RPMI7951 (cell line): ENCODE results near the gene LMF1. TPM values are rescaled to one million over a fixed set of nuclear protein-coding genes. Genes with fewer than 3 reads are reported as not detected.

Experiments used
- DNase-seq: peaks from one replicate; pipeline ENCODE4 v3.0.0-alpha.2; 2012; ENCODE audit warnings: low read depth
- total RNA-seq: library from RNA; depleted of rRNA; stranded (reverse); fragments of >200 nt; shearing (Covaris generic); gene quantifications from 2 replicates; pipeline ENCODE4 v1.2.3, GENCODE V29; 2014; rRNA removed

LMF1 gene
- total RNA-seq, 1 experiment from 2014 or later = 16.0 TPM

- no peak for DNase-seq
These were observed 156.8 kb downstream of the LMF1 start for GRCh38 chr16:813916-814412.

DNA sequence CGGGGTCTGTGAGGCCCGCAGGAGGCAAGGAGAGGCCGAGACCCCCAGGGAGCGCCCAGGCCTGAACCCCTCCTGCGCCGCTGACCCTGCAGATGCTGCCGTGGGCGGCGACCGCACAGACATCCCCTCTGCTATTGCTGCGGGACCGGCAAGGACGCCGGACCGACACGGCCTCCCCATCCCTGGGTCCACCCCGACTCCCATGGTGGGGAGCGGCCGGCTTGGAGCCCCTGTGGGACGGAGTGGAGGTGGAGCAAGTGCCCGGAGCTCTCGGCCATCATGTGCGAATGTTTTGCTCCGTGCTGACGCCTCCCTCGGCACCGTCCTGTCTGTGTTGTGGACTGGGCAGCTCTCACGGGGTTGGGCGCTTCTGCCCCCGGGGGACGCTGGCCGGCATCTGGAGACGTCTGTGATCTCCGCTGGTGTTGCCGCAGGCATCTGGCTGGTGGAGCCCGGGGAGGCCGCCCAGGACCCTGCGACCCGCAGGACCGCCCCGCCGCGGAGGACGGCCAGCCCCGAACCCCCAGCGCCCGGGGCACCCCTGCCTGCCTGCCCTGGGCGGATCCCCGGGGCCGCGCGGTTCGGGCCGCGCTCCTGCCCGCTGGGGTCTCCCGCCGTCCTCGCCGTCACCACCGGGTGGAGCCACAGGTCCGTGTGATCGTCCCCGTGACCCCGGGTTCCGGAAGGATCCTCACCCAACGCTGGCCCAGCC is 157.4 kb downstream of the LMF1 start:
- peak; percentile 13 for DNase-seq

GRCh38 chr16:808085-808386 is 162.7 kb downstream of the LMF1 start:
- no peak for DNase-seq

DNA sequence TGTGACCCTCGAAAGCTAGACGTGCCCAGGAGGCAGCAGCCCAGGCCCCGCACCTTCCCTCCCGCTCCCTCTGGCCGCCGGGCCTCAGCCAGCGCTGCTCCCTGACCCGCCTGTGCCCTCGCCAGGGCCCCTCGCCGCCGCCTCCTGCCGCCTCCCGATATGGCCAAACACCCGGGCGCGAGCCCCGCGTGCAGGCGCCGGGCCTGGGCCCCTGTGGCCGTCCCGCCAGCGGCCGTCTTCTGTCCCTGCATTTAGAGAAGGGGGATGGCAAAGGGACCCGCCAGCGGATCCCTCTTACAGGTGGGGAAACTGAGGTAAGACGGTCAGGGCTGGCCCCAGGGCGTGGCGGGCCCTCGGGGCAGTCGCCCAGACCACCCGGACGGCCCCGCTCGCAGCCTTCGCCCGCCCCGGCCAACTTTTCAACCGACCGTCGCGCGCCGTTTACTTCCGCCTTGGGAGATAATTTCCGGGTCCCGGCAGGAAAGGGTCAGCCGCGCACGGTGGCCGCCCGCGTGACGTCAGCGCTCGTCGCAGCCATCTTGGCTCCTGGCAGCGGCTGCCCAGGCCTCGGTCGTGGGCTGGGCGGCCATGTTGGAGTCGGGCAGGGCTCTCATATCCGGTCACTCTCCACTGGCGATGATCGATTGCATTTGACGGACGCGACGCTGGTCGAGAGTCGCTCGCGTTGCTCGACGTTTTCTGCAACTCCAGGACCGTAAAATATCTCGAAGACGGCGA is 163.3 kb downstream of the LMF1 start:
- DNase-seq = peak; percentile 88

DNA sequence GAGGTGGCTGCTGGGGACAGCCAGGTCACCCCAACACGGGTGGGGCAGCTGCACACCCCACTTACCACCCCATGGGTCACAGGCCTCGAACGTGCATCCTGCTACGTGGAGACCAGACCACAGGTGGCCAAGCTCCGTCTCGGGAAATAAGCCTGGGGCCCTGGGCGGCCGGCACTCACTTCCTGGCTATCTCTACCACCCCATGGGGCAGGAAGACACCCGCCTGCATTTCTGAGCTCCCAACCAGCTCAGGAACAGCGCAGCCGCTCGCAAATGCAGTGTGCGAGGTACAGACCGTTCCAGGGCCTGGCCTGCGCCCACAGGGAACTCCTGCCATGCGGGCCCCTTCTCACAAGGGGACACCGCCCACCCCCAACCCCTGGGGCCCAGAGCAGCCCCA is 165.3 kb downstream of the LMF1 start:
- DNase-seq = no peak

GRCh38 chr16:804193-805048 is 166.4 kb downstream of the LMF1 start:
- DNase-seq = no peak

DNA sequence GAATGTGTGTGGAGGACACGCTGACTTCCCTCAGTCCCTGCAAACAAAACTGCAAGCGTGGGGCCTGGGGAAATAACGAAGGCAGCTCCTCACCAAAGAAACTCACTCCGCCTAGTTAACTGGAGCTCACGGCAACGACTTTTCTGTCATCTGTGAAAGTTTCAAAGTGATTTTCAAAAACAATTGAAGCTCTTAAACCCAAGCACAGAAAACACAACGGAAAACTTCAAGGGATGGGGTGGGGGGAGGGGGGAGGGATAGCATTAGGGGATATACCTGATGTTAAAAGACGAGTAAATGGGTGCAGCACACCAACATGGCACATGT is 167.1 kb downstream of the LMF1 start:
- DNase-seq = no peak

Other genes starting within 250 kb of the LMF1 start
- 18.0 and 26.3 TPM in 2 replicates for gene ANTKMT, start 249.8 kb downstream of the LMF1 start, total RNA-seq
- under 0.01 and 0.12 TPM in 2 replicates for gene CCDC78, start 244.5 kb downstream of the LMF1 start, total RNA-seq
- 3.3 and 4.0 TPM in 2 replicates for gene HAGHL, start 243.9 kb downstream of the LMF1 start, total RNA-seq
- gene CIAO3, start 230.0 kb downstream of the LMF1 start, total RNA-seq = 15.3 and 21.7 TPM in 2 replicates
- gene MSLN, start 210.2 kb downstream of the LMF1 start, total RNA-seq = 0.10 TPM in 1 of 2 replicates, not detected in the other
- 12.6 and 21.0 TPM in 2 replicates for gene RPUSD1, start 182.6 kb downstream of the LMF1 start, total RNA-seq
- 11.7 and 17.5 TPM in 2 replicates for gene CHTF18, start 182.4 kb downstream of the LMF1 start, total RNA-seq
- gene GNG13, start 170.2 kb downstream of the LMF1 start, total RNA-seq = not detected in 2 replicates
- gene SOX8, start 10.8 kb upstream of the LMF1 start, total RNA-seq = 0.10 TPM in 1 of 2 replicates, not detected in the other
- not detected in 2 replicates for gene SSTR5, start 101.8 kb upstream of the LMF1 start, total RNA-seq
- not detected in 2 replicates for gene C1QTNF8, start 125.3 kb upstream of the LMF1 start, total RNA-seq
- not detected in 2 replicates for gene CACNA1H, start 182.1 kb upstream of the LMF1 start, total RNA-seq